NAMALWA (cell line): ENCODE results near the gene OPCML.

Experiments
- DNase-seq: peaks from one replicate; pipeline ENCODE4 v3.0.0-alpha.2; 2015; ENCODE audit warnings: low spot score

Gene OPCML

GRCh38 chr11:133123796-133124195 is 408.5 kb downstream of the OPCML start:
- DNase-seq: no peak

- no peak for DNase-seq
Measured at GRCh38 chr11:133123366-133123765, 408.9 kb downstream of the OPCML start.

GRCh38 chr11:133122256-133122655 is 410.0 kb downstream of the OPCML start:
- no peak for DNase-seq

GRCh38 chr11:133118563-133119268 is 413.6 kb downstream of the OPCML start:
- no peak for DNase-seq

- no peak for DNase-seq
Measured at GRCh38 chr11:133115099-133115498, 417.2 kb downstream of the OPCML start.

- no peak for DNase-seq
Measured at GRCh38 chr11:133107763-133108162, 424.5 kb downstream of the OPCML start.

GRCh38 chr11:133107136-133107535 is 425.2 kb downstream of the OPCML start:
- no peak for DNase-seq

GRCh38 chr11:133106417-133106816 is 425.9 kb downstream of the OPCML start:
- DNase-seq: no peak

GRCh38 chr11:133104009-133104744 is 428.1 kb downstream of the OPCML start:
- DNase-seq: no peak

GRCh38 chr11:133096981-133097380 is 435.3 kb downstream of the OPCML start:
- DNase-seq: no peak

- no peak for DNase-seq
Measured at GRCh38 chr11:133086518-133086917, 445.8 kb downstream of the OPCML start.

- peak; percentile 39 for DNase-seq
Measured at GRCh38 chr11:133082841-133083488, 449.3 kb downstream of the OPCML start.

- DNase-seq: no peak
Measured at GRCh38 chr11:133082453-133082781, 449.9 kb downstream of the OPCML start.

- no peak for DNase-seq
Measured at GRCh38 chr11:133081730-133082452, 450.4 kb downstream of the OPCML start.

GRCh38 chr11:133081020-133081419 is 451.3 kb downstream of the OPCML start:
- no peak for DNase-seq

GRCh38 chr11:133078591-133079404 is 453.5 kb downstream of the OPCML start:
- peak; percentile 61 for DNase-seq

- no peak for DNase-seq
Measured at GRCh38 chr11:133078012-133078411, 454.3 kb downstream of the OPCML start.

- DNase-seq: no peak
Measured at GRCh38 chr11:133075351-133075750, 456.9 kb downstream of the OPCML start.

- DNase-seq: no peak
Measured at GRCh38 chr11:133072858-133073582, 459.3 kb downstream of the OPCML start.

- no peak for DNase-seq
Measured at GRCh38 chr11:133072378-133072777, 459.9 kb downstream of the OPCML start.

- no peak for DNase-seq
Measured at GRCh38 chr11:133070791-133071190, 461.5 kb downstream of the OPCML start.
